ENCODE data around the gene NXPH1.

DNA sequence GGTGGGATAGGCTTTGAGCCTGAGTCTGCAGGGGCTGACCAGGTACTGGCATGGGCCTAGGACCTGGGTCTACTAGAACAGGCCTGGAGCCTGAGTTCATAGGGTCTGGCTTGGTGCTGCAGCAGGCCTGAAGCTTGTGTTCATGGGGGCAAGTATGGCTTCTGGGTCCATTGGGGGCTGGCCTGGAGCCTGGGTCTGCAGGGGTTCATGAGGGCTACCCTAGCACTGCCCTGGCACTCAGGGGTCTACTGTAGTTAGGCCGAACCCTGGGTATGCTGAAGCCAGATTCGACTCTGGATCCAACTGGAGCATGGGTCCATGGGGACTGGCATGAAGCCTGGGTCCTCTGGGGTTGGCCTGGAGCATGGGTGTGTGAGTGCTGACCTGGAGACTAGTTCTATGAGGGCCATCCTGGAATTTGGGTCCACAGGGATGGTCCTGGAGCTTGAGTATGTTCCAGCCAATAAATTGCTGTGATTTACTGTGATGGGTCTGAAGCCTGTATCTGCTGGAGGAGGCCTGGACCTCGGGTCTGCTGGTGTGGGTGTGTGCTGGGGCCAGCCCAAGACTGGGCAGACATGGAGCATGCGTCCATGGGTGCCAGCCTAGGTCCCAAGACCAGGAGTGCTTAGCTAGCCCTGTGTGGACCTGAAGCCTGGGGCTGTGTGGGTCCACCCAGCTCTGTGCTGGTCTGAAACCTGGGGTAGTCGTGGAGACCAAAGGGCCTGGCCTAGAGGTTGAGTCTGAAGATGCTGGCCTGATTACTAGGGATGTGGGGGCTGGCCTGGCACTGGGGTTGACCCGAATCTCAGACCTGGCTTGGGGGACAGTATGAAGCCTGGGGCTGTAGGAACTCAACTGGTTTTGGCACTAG lies 235.5 kb downstream of the NXPH1 start:
- TF ChIP-seq EZH2 (IDR thresholded peaks at IDR 0.05; ENCODE audit: insufficient read depth, poor library complexity, severe bottlenecking) (no peak), EZH2phosphoT487 (IDR thresholded peaks at IDR 0.05; ENCODE audit: insufficient read depth, low read depth) (no peak)
